ENCODE data around the gene TMOD1.

- TF ChIP-seq, protein P1, sequence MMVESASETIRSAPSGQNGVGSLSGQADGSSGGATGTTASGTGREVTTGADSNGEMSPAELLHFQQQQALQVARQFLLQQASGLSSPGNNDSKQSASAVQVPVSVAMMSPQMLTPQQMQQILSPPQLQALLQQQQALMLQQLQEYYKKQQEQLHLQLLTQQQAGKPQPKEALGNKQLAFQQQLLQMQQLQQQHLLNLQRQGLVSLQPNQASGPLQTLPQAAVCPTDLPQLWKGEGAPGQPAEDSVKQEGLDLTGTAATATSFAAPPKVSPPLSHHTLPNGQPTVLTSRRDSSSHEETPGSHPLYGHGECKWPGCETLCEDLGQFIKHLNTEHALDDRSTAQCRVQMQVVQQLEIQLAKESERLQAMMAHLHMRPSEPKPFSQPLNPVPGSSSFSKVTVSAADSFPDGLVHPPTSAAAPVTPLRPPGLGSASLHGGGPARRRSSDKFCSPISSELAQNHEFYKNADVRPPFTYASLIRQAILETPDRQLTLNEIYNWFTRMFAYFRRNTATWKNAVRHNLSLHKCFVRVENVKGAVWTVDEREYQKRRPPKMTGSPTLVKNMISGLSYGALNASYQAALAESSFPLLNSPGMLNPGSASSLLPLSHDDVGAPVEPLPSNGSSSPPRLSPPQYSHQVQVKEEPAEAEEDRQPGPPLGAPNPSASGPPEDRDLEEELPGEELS (CRISPR knock-in tag; IDR thresholded peaks at IDR 0.05): no peak
- TF ChIP-seq BHLHE40 (IDR thresholded peaks at IDR 0.05; ENCODE audit: low read length): no peak
- no peak for TF ChIP-seq CTCF (CRISPR knock-in tag; IDR thresholded peaks at IDR 0.05)
- TF ChIP-seq SATB2 (CRISPR knock-in tag; IDR thresholded peaks at IDR 0.05): no peak
- no peak for TF ChIP-seq XRCC5 (optimal IDR thresholded peaks at IDR 0.05; ENCODE audit: low read length)
- no peak for TF ChIP-seq TGIF2 (CRISPR knock-in tag; IDR thresholded peaks at IDR 0.05)
- TF ChIP-seq ZNF879 (CRISPR knock-in tag; IDR thresholded peaks at IDR 0.05): no peak
- no peak for TF ChIP-seq POLR2A (IDR thresholded peaks at IDR 0.05; ENCODE audit: insufficient read depth in 1 of 2, low read depth in 2 of 2, low read length in 2 of 2)
- no peak for TF ChIP-seq DDIT3 (CRISPR knock-in tag; IDR thresholded peaks at IDR 0.05)
- no peak for TF ChIP-seq YEATS2 (CRISPR knock-in tag; IDR thresholded peaks at IDR 0.05; ENCODE audit: borderline replicate concordance)
- no peak for TF ChIP-seq SNAPC4 (CRISPR knock-in tag; IDR thresholded peaks at IDR 0.05)
- no peak for TF ChIP-seq YEATS4 (CRISPR knock-in tag; IDR thresholded peaks at IDR 0.05; ENCODE audit: borderline replicate concordance)
- no peak for TF ChIP-seq ZNF776 (CRISPR knock-in tag; IDR thresholded peaks at IDR 0.05)
- no peak for TF ChIP-seq NONO (IDR thresholded peaks at IDR 0.05)
- TF ChIP-seq NONO (CRISPR knock-in tag; conservative IDR thresholded peaks at IDR 0.05): no peak
Measured at GRCh38 chr9:97484134-97484533, 17.3 kb upstream of the TMOD1 start.
